COLO829 (cell line): Measurements from ENCODE around the gene DUSP22.

Experiments used
- DNase-seq: peaks from one replicate; pipeline ENCODE4 v3.0.0; 2012; ENCODE audit warnings: low spot score

The DUSP22 gene

GRCh38 chr6:395432-396125 is 103.3 kb downstream of the DUSP22 start:
- DNase-seq, result no peak

GRCh38 chr6:396126-396520 is 103.8 kb downstream of the DUSP22 start:
- DNase-seq, result peak; percentile 98

GRCh38 chr6:397056-397455 is 104.8 kb downstream of the DUSP22 start:
- DNase-seq, result no peak

GRCh38 chr6:397604-398003 is 105.3 kb downstream of the DUSP22 start:
- no peak for DNase-seq

- DNase-seq, result no peak
Measured at GRCh38 chr6:398065-398464, 105.8 kb downstream of the DUSP22 start.

- DNase-seq, result no peak
Measured at GRCh38 chr6:398558-399078, 106.3 kb downstream of the DUSP22 start.

- no peak for DNase-seq
Measured at GRCh38 chr6:399785-400534, 107.7 kb downstream of the DUSP22 start.

GRCh38 chr6:400815-401214 is 108.5 kb downstream of the DUSP22 start:
- no peak for DNase-seq
